GM10266 (cell line): ENCODE data around the gene BAG3.
"Not testable (repeated sequence)": the region's sequence is repeated elsewhere in the genome, so short reads cannot be mapped to it uniquely, and the experiment has no call there.

Experiments
- DNase-seq: peaks from one replicate; pipeline ENCODE4 v3.0.0; 2012; ENCODE audit errors: extremely low spot score
- CTCF ChIP-seq: IDR thresholded peaks from 2 replicates; pipeline ENCODE4 v1.5.1; 2012; ENCODE audit warnings: mild to moderate bottlenecking, low read depth; ENCODE audit not compliant: control insufficient read depth, insufficient read depth; ENCODE audit errors: missing control alignments

The BAG3 gene

GRCh38 chr10:119694608-119695007 is 43.4 kb downstream of the BAG3 start:
- DNase-seq, result no peak
- no peak for TF ChIP-seq CTCF

GRCh38 chr10:119700321-119700954 is 49.3 kb downstream of the BAG3 start:
- no peak for DNase-seq
- TF ChIP-seq CTCF, result no peak

- no peak for DNase-seq
- no peak for TF ChIP-seq CTCF
These were observed 50.7 kb downstream of the BAG3 start for GRCh38 chr10:119701861-119702260.

GRCh38 chr10:119702583-119702982 is 51.4 kb downstream of the BAG3 start:
- no peak for TF ChIP-seq CTCF
- DNase-seq, result no peak

GRCh38 chr10:119703903-119704508 is 52.8 kb downstream of the BAG3 start:
- no peak for TF ChIP-seq CTCF
- no peak for DNase-seq

- DNase-seq, result no peak
- TF ChIP-seq CTCF, result no peak
These were observed 54.3 kb downstream of the BAG3 start for GRCh38 chr10:119705434-119705831.

GRCh38 chr10:119706521-119707278 is 55.5 kb downstream of the BAG3 start:
- DNase-seq, result no peak
- no peak for TF ChIP-seq CTCF

- DNase-seq, result not testable (repeated sequence)
These were observed 56.2 kb downstream of the BAG3 start for GRCh38 chr10:119707331-119707730.

- not testable (repeated sequence) for DNase-seq
These were observed 59.8 kb downstream of the BAG3 start for GRCh38 chr10:119710935-119711334.
